GM23338 (cell line): Measurements from ENCODE around the gene TMIGD2. TPM values are rescaled to one million over a fixed set of nuclear protein-coding genes. Genes with fewer than 3 reads are reported as not detected.
A peak's percentile ranks its signal among the peaks of the same experiment; 100 is the strongest.

Experiments used
- ATAC-seq: fragments of 200-7000 bp; cut with Tn5 transposase; 3 replicates; pipeline ENCODE4 v1.9.1; 2020
- DNase-seq: peaks from one replicate; pipeline ENCODE4 v3.0.0-alpha.2; 2015; ENCODE audit warnings: low spot score
- H2AFZ ChIP-seq: fragments of 200-600 bp; sonication (generic); 2 replicates; pipeline ENCODE4 v1.8.0; 2016; ENCODE audit warnings: antibody characterized with exemption, mild to moderate bottlenecking, moderate library complexity
- H3F3A ChIP-seq: fragments of 200-600 bp; sonication (generic); replicated peaks from 2 replicates; pipeline ENCODE4 v1.8.0; 2017; ENCODE audit warnings: antibody characterized with exemption, mixed run types, low read depth
- H3K27ac ChIP-seq: fragments of 200-600 bp; sonication (generic); 2 replicates; pipeline ENCODE4 v1.6.1; 2016; ENCODE audit warnings: low read depth
- H3K27me3 ChIP-seq: fragments of 200-600 bp; sonication (generic); 2 replicates; pipeline ENCODE4 v1.8.0; 2016; ENCODE audit warnings: mild to moderate bottlenecking, mixed run types, moderate library complexity; ENCODE audit not compliant: insufficient read depth
- H3K36me3 ChIP-seq: fragments of 200-600 bp; sonication (generic); 2 replicates; pipeline ENCODE4 v1.8.0; 2016; ENCODE audit warnings: mild to moderate bottlenecking; ENCODE audit not compliant: insufficient read depth
- H3K4me1 ChIP-seq: fragments of 200-600 bp; sonication (generic); 2 replicates; pipeline ENCODE4 v1.8.0; 2016; ENCODE audit warnings: mild to moderate bottlenecking, moderate library complexity; ENCODE audit not compliant: insufficient read depth
- H3K4me2 ChIP-seq: fragments of 200-600 bp; sonication (generic); 2 replicates; pipeline ENCODE4 v1.7.1; 2017; ENCODE audit warnings: mixed run types
- H3K4me3 ChIP-seq: fragments of 200-600 bp; sonication (generic); 2 replicates; pipeline ENCODE4 v1.6.1; 2016; ENCODE audit warnings: mixed run types
- H3K79me2 ChIP-seq: fragments of 200-600 bp; sonication (generic); replicated peaks from 2 replicates; pipeline ENCODE4 v1.8.0; 2017; ENCODE audit warnings: mild to moderate bottlenecking; ENCODE audit not compliant: insufficient read depth
- H3K9me2 ChIP-seq: fragments of 200-600 bp; sonication (generic); 2 replicates; pipeline ENCODE4 v1.8.0; 2017; ENCODE audit not compliant: insufficient read depth
- H4K20me1 ChIP-seq: fragments of 200-600 bp; sonication (generic); replicated peaks from 2 replicates; pipeline ENCODE4 v1.8.0; 2017; ENCODE audit warnings: mild to moderate bottlenecking; ENCODE audit not compliant: insufficient read depth
- H3K27ac Mint-ChIP-seq: 2 replicates; pipeline ENCODE4 v1.8.0; 2020; ENCODE audit warnings: inconsistent platforms, mild to moderate bottlenecking, moderate library complexity, mixed read lengths
- H3K27me3 Mint-ChIP-seq: 3 replicates; pipeline ENCODE4 v1.8.0; 2022; ENCODE audit warnings: low read depth, mild to moderate bottlenecking, moderate library complexity, mixed read lengths, inconsistent platforms; ENCODE audit not compliant: insufficient read depth, poor library complexity
- H3K36me3 Mint-ChIP-seq: 3 replicates; pipeline ENCODE4 v1.8.0; 2021; ENCODE audit warnings: low read depth, mild to moderate bottlenecking, inconsistent platforms, moderate library complexity, mixed read lengths
- H3K4me1 Mint-ChIP-seq: 3 replicates; pipeline ENCODE4 v1.8.0; 2020; ENCODE audit warnings: mild to moderate bottlenecking, inconsistent platforms, mixed read lengths
- H3K4me3 Mint-ChIP-seq: 3 replicates; pipeline ENCODE4 v1.8.0; 2021; ENCODE audit warnings: moderate library complexity, mild to moderate bottlenecking, inconsistent platforms, mixed read lengths
- H3K9me3 Mint-ChIP-seq: 3 replicates; pipeline ENCODE4 v1.8.0; 2020; ENCODE audit warnings: moderate library complexity, mild to moderate bottlenecking, inconsistent platforms, mixed read lengths
- CREB1 ChIP-seq: fragments of 250-450 bp; sonication (Bioruptor Pico); IDR thresholded peaks from 2 replicates; pipeline ENCODE4 v1.5.0; 2020; ENCODE audit warnings: low read depth, mild to moderate bottlenecking, moderate library complexity
- EZH2phosphoT487 ChIP-seq: fragments of 200-600 bp; sonication (generic); IDR thresholded peaks from one replicate; pipeline ENCODE4 v1.8.1; 2018; ENCODE audit warnings: antibody characterized with exemption; ENCODE audit not compliant: unreplicated experiment
- JUNB ChIP-seq: IDR thresholded peaks from one replicate; pipeline ENCODE4 v1.6.1; 2016; ENCODE audit warnings: antibody characterized with exemption; ENCODE audit not compliant: unreplicated experiment
- NANOG ChIP-seq: IDR thresholded peaks from 2 replicates; pipeline ENCODE4 v1.6.1; 2016; ENCODE audit warnings: antibody characterized with exemption, borderline replicate concordance
- POLR2AphosphoS5 ChIP-seq: IDR thresholded peaks from 2 replicates; pipeline ENCODE4 v1.6.1; 2016; ENCODE audit warnings: antibody characterized with exemption, low read depth
- REST ChIP-seq: IDR thresholded peaks from one replicate; pipeline ENCODE4 v1.6.1; 2018; ENCODE audit warnings: antibody characterized with exemption; ENCODE audit not compliant: unreplicated experiment
- STAT1 ChIP-seq: IDR thresholded peaks from one replicate; pipeline ENCODE4 v1.6.1; 2016; ENCODE audit warnings: antibody characterized with exemption; ENCODE audit not compliant: unreplicated experiment
- ZNF114 ChIP-seq: fragments of 250-450 bp; sonication (Bioruptor Pico); IDR thresholded peaks from 2 replicates; pipeline ENCODE4 v1.5.0; 2020; ENCODE audit warnings: mild to moderate bottlenecking, moderate library complexity
- ZNF331 ChIP-seq: fragments of 250-450 bp; sonication (Bioruptor Pico); IDR thresholded peaks from 2 replicates; pipeline ENCODE4 v1.5.0; 2020; ENCODE audit warnings: low read depth, mild to moderate bottlenecking, moderate library complexity
- polyA plus RNA-seq: library from polyadenylated mRNA; unstranded; fragments of >200 nt; fragmentation: Nextera tagmentation; extraction: Ambion mirVana; gene quantifications from 2 replicates; pipeline ENCODE4 v1.2.1, GENCODE V29; 2016
- total RNA-seq: library from RNA; depleted of rRNA; stranded (reverse); fragments of >200 nt; shearing (Covaris generic); gene quantifications from 2 replicates; pipeline ENCODE4 v1.2.3, GENCODE V29; 2014
- TF ChIP-seq, protein P1 (sequence below): IDR thresholded peaks from 2 replicates; pipeline ENCODE4 v1.6.1; 2016; ENCODE audit warnings: antibody characterized with exemption
- TF ChIP-seq, protein P2 (sequence below), 2 experiments: fragments of 200-600 bp in 1 of 2; sonication (generic) in 1 of 2; conservative IDR thresholded peaks; 2 replicates each; pipeline versions ENCODE4 v1.5.1 to v1.6.1; 2016 to 2017; ENCODE audit warnings: antibody characterized with exemption in 2 of 2, low read depth in 2 of 2, mild to moderate bottlenecking in 2 of 2, moderate library complexity in 1 of 2

Gene TMIGD2
- total and polyA plus RNA-seq, 2 experiments from 2014 or later: 0.76 to 0.79 TPM

DNA sequence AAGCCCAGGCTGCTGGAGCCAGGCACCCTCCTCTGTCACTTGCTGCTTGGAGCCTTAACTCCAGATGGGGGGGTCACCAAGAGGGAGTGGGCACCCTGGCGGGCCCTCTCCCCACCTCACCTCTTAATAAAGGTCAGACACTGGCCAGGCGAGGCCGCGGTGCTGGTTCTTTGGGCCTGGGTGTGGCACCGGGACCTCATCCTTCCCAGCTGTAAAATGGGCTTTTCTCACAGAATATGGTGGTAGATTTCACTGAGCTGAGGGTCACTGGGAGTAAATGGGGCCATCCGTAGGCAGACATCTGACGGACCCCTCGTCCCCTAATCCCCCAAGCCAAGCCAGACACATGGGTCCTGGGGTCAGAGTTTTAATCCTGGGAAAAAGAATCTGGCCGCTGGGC lies 21.5 kb upstream of the TMIGD2 start (continued):
- TF ChIP-seq, protein P1, sequence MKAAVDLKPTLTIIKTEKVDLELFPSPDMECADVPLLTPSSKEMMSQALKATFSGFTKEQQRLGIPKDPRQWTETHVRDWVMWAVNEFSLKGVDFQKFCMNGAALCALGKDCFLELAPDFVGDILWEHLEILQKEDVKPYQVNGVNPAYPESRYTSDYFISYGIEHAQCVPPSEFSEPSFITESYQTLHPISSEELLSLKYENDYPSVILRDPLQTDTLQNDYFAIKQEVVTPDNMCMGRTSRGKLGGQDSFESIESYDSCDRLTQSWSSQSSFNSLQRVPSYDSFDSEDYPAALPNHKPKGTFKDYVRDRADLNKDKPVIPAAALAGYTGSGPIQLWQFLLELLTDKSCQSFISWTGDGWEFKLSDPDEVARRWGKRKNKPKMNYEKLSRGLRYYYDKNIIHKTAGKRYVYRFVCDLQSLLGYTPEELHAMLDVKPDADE: no peak
- TF ChIP-seq POLR2AphosphoS5: no peak

- TF ChIP-seq ZNF331 (CRISPR knock-in tag) (no peak), NANOG (no peak), POLR2AphosphoS5 (no peak), REST (no peak), STAT1 (no peak), JUNB (no peak), EZH2phosphoT487 (no peak), ZNF114 (no peak), CREB1 (CRISPR knock-in tag) (no peak)
- TF ChIP-seq, protein P1: no peak
- TF ChIP-seq, protein P2, sequence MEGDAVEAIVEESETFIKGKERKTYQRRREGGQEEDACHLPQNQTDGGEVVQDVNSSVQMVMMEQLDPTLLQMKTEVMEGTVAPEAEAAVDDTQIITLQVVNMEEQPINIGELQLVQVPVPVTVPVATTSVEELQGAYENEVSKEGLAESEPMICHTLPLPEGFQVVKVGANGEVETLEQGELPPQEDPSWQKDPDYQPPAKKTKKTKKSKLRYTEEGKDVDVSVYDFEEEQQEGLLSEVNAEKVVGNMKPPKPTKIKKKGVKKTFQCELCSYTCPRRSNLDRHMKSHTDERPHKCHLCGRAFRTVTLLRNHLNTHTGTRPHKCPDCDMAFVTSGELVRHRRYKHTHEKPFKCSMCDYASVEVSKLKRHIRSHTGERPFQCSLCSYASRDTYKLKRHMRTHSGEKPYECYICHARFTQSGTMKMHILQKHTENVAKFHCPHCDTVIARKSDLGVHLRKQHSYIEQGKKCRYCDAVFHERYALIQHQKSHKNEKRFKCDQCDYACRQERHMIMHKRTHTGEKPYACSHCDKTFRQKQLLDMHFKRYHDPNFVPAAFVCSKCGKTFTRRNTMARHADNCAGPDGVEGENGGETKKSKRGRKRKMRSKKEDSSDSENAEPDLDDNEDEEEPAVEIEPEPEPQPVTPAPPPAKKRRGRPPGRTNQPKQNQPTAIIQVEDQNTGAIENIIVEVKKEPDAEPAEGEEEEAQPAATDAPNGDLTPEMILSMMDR (conservative IDR thresholded peaks at IDR 0.05; ENCODE audit: low read depth in 2 of 2): no peak
- Mint-ChIP-seq H3K4me1 (peaks cover 14% of the 10 kb centered on the region), H3K36me3 (peaks cover 49% of the 10 kb centered on the region), H3K9me3 (peaks cover 30% of the 10 kb centered on the region), H3K27ac (no peak overlapping the region), H3K27me3 (peaks cover 27% of the 10 kb centered on the region), H3K4me3 (no peak overlapping the region)
- Histone ChIP-seq H3K79me2 (no peaks in the 10 kb centered on the region), H3K9me2 (no peaks in the 10 kb centered on the region), H3K4me1 (peaks cover 3% of the 10 kb centered on the region; the same call in 1 of the 2 replicates), H4K20me1 (no peaks in the 10 kb centered on the region), H2AFZ (no peak overlapping the region), H3K27ac (no peak overlapping the region), H3K4me3 (no peak overlapping the region), H3K27me3 (no peaks in the 10 kb centered on the region), H3K36me3 (peaks cover 3% of the 10 kb centered on the region; the same call in 1 of the 2 replicates), H3K4me2 (no peak overlapping the region), H3F3A (peaks cover 3% of the 10 kb centered on the region; the same call in 1 of the 2 replicates)
- ATAC-seq (no peak), DNase-seq (peak; percentile 23)
These were observed 20.9 kb upstream of the TMIGD2 start for GRCh38 chr19:4322942-4323665.
